Body of pancreas (tissue), 4 donors: ENCODE measurements around the gene ACLY.
A peak's percentile ranks its signal among the peaks of the same experiment; 100 is the strongest.

Experiments
- CTCF ChIP-seq, 7 experiments: fragments of 450-650 bp in 4 of 7; fragments of 200-600 bp in 3 of 7; sonication (generic) in 3 of 7; IDR thresholded peaks; one replicate each; pipeline ENCODE4 v1.5.1; 2016 to 2019; ENCODE audit warnings: antibody characterized with exemption in 7 of 7
- POLR2A ChIP-seq, 3 donors: fragments of 450-650 bp; IDR thresholded peaks; one replicate each; pipeline ENCODE4 v1.6.1; 2016; ENCODE audit warnings: antibody characterized with exemption in 3 of 3, mild to moderate bottlenecking in 2 of 3

GRCh38 chr17:41885733-41886132 is 33.0 kb downstream of the ACLY start:
- TF ChIP-seq POLR2A (IDR thresholded peaks at IDR 0.05) (no peak), CTCF (IDR thresholded peaks at IDR 0.05) (peak in 1 of 7 experiments; percentile 5)
